NCI-H524 (cell line): ENCODE measurements around the gene MLX.
A peak's percentile ranks its signal among the peaks of the same experiment; 100 is the strongest.

Experiments
- DNase-seq, 2 experiments: peaks; one replicate each; lab custom pipeline; 2025; lab: John Stamatoyannopoulos, UW

The MLX gene

DNA sequence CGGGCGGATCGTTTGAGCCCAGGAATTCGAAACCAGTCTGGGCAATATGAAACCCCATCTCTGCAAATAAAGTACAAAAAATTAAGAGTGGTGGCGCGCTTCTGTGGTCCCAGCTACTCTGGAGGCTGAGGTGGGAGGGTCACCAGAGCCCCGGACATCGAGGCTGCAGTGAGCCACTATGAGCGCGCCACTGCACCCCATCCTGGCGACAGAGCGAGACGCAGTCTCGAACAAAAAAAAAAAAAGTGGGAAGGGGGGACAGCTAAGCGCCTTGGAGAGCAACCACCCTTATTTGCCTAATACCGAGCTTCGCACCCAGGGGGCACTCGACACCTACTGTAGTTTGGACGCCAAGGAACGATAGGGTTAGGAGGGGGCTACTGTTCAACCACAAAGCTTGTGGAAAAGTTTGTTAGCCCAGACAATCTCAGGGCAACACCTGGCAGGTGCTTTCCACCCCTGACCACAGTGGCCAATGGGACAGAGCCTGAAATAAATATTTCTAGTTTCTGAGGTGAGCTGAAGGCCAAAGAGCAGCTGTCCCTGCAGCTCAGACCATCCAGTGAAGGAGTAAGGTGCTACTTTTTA, 11.5 kb downstream of the MLX start:
- peak; percentile 76 to 92 for DNase-seq

DNA sequence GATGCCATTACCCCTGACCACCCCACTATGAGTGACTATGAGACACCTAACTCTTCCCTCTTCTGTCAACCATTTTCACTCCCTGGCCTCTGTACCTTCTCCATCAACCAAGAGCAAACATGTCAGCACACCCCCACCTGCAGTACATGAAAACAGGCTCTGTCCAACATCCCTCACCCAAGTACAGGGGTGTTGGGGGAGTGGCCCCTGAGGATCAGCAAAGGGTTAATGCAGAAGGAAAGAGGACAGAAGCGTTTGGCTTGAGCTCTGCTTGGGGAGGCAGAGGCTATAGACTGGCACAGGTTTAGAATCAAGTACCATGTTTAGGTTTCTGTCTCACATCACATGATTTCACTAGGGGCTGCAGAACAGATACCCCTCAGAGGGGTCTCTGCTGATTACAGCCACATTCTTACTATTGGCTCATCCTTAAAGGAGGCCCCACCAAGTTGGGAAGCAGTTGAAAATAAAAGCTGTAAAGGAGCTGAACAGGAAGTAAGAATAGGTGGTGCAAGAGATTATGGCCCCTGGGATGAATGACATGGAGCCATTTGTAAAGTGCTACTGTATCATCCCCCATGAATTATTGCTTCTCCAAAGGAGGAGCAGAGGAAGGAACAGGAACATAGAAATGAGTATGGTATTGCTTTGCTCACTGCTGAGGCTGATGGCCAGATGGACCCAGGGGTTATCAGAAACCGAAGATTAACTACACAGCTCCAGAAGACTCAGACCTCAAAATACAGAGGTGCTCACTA, 13.1 kb downstream of the MLX start:
- DNase-seq: no peak

DNA sequence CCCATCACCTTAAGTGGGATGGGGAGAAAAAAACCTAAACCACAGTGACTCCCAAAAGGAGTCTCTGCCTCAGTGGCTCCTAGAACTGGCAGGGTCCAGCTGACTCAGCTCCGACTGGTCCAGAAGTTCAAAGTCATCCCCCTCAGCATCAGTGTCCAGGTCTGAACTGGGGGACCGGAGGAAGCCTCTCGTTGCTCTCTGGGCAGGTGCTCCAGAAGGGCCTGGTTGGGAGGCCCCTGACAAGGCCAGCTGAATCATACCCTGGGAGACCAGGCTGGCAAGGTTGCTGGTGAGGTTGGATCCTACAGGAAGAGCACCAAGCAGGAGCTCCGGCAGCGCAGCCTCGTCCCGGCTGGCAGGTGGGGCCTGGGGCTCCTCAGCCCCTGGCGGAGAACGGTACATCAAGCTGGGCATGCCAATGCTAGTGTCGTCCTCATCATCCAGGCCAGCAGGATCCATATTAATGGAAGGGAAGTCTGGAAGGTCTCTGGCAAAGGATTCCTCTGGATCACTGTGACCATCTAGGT, 14.9 kb downstream of the MLX start:
- no peak for DNase-seq

DNA sequence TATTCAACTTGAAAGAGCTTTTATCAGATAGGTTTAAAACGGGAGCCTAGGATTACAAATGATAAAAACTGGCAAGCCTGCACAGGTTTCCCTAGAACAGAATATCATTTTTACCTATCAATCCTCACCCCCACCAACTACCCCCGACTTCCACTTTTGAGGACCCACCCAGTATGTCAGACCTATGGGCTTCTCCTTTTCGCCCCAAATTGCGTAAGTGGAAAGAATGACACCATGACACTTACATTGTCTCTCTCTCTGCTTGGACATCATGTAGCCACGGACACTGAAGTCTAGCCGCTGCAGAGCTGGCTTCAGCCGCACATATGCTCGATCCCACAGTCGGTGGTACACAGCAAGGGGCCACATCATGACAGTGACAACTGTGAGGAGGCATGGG, 18.0 kb downstream of the MLX start:
- no peak for DNase-seq

DNA sequence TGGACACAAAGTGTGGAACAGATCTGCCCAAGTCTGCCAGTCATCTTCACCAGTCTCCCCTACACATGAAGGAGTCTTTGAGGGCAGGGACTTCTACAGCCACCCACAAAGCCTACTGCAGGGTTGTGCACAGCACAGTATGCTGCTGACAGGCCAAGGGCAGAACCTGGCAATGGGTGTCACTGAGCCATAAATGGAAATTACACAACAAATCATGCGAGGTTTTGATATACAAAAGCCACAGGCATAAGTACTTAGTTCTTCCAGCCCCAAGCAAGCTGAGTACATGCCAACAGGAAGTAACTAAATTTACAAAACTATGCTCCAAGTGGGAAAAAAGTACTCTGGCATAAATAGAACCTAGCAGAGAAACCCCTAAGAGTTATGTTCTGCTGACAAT, 18.5 kb downstream of the MLX start:
- no peak for DNase-seq

DNA sequence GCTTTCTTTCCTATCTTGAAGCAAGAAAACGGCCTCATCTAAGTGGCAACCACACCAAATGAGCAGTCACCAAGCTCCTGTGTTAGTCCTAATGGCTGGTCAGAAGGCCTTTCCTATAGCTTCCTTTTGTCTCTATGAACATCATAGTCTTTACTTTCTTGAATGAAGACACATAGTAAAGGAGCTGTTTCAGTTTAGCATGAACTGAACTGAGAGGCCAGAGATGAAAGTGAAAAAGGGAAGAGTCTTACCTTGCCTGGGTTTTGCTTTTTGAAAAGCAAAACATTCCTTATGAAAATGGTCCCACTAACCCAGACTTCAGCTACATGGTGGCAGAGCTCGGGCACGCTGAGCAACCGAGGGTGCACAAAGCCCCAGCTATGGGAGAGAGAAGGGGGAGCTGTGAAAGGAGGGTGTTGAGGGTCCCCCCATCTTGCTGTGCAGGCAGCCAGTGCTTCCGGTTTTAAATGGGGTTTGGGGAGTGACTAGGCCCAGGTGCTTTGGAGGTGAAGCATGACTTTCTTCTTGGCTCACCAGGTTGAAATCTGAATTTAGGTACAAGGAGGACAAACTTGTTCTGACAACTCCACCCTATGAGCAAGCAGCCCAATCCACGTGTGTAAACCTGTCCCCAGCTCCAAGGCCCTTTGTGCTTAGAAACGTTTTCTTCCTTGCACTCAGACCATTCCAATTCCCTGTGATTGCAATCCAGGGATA, 19.8 kb downstream of the MLX start:
- no peak for DNase-seq

DNA sequence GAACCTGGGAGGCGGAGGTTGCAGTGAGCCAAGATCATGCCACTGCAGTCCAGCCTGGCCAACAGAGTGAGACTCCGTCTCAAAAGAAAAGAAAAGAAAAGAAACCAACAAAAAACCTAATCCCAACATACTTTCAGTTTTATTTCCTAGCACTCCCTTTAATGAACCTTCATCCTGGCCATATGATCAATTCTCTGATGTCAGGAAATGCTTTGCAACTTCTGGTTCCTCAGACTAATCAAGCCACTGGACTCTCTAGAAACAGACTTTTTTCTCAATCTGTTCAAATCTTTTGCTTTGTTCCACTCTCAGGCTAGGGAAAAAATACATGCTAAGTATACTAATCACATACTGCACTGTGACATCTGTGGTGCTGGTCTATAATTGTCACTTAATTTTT, 24.0 kb downstream of the MLX start:
- no peak for DNase-seq

DNA sequence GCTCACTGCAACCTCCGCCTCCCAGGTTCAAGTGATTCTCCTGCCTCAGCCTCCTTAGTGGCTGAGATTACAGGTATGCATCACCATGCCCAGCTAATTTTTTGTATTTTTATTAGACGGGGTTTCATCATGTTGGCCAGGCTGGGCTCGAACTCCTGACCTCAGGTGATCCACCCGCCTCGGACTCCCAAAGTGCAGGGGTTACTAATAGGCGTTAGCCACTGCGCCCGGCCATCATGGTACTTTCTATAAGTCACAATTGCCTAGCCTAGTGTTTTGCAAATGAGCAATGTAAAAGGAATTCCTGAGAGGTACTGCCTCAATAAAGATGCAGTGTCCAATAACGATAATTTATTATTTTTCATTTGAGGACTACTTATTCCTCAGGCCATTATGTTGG, 24.5 kb downstream of the MLX start:
- DNase-seq: no peak

DNA sequence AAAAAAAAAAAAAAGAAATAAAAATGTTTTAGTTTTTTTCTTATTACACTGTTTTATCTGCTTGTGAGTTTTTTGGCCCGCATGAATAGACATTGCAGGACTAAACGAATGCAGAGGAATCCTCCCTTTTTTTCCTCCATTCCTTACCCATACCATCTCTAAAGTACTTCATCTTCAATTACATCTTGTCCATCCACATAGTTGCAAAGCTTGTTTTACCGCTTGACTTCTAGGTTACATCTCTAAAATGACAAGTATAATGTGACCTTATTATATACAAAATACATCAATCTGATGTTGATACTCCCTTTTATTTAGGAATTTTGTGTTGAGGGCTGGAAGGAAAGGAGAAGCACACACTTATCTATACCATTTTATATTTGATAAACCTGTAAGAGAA, 29.5 kb downstream of the MLX start:
- no peak for DNase-seq

DNA sequence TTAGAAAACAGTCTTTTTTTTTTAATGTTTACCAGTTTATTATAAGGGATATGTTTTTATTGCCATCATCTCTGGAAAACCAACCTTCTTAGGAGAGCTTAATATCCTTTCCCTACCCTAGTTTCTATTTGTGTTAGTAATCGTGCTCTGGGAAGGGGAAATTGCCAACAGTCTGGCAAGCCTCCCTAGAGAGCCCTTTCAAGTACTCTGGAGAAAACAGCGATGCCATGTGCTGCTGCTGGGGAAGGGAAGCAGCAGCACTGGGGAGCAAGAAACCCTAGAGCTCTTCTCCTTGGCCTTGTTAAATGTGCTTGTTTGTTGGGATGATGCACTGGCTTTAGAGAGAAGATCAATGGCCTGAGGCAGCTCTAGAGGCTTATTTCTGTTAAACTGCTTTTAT, 32.0 kb downstream of the MLX start:
- DNase-seq: peak; percentile 49 to 84

DNA sequence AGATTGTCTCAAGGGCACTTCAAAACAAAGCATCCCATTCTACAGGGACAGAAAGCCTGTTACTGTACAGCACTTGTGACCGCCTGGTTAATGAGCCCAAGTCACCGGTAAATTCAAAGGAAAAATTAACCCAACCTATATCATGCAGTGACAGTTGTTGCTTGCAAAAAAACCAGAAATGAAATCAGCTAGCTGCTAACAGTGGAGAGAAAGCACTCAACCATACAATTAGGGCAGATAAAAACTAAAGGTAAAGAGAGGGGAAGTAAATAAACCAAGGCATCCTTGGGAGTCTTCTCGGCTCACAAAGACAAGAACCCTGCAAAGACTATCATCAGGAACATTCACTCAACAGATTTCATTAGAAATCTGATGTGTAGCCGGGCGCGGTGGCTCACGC, 36.4 kb downstream of the MLX start:
- DNase-seq: peak; percentile 19 to 54

DNA sequence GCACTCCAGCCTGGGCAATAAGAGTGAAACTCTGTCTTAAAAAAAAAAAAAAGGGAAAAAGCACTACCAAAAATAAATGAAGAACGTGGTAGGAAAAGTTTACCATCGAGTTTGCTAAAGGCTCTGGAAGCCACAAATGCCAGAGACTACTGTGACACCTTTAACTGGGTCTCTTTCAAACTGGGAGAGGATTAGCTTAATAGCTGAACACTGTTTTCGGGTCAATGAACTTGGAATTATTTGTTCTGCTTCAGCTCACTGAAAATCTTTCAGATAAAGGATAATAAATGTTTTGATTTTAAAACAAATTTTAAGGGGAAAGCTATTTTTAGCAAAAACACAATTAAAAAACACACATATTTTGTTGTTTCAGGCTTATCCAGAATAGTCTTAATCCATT, 40.9 kb downstream of the MLX start:
- no peak for DNase-seq

DNA sequence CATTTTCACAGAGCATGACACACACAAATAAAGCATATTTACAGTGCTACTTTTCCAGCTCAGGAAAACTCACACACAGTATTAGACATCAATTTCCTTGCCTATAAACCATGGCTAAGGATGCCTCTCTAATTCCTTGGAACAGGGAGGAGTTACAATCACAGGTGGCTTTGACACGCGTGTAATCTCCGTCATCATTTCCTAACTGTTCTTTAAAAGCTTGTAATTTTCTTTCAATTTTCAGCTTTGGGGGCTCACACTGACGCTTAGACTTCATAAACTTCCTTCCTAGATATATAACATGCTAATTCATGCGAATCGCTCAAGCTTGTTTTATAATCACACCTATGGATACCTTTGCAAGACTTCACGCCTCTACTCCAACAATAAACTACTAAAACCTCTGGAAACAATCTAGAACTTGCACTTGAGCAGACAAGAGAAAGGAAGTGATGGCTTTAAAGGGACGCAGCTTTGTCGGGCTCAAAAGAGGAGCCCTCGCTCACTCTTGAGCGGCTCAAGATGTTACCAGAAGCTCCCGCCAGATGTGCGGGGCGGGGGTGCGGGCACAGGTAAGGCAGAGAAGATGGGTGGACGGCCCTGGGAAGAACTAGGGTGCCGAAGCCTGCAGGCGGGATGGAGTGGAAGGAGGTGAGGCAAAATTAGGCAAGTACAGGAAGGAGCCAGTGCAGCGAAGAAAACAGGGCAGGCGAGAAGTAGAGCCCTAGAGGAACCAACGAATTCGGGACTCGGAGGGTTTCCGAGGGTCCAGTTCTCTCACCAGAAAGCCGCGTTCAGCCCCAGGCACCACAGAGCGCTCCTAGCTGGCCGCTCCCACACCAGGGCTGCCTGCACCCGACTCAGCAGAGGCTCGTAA, 41.6 kb downstream of the MLX start:
- peak; percentile 55 to 72 for DNase-seq

DNA sequence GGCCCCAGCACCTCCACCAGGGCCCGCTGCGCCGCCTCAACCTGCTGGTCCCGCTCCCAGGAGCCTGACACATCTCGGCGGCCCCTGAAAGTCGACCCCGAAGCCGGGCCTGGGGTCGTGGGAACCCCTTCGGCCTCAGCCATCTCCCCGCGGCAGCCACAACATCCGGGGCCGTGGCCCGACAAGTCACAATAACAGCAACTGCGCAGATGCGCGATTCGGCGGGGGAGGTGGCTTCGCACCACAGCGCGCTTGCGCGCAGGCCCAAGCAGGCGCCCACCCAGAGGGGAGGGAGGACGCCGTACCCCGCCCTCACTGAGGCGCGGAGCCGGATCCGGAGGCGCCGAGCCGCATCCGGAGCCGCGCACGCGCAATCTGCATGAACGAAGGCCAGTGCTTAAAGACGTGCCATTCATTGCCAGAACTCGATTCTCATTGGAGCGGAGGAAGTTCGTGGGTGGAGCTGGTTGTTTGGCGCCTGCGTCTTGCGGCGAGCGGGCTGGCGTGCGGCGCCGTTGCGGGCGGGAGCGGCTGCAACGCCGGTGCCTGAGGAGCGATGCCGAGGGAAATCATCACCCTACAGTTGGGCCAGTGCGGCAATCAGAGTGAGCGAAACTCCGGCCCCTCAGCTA, 42.4 kb downstream of the MLX start, which contains the start of the genes RETREG3 and TUBG1:
Gene RETREG3, minus strand, starts transcription at position 193 of the 632 bp plus-strand sequence. Its CDS starts 50 bp downstream, at position 143.
Gene TUBG1, plus strand, starts transcription at position 502 of the 632 bp plus-strand sequence. Its CDS starts 55 bp downstream, at position 557.
- peak; percentile 99 to 100 for DNase-seq

DNA sequence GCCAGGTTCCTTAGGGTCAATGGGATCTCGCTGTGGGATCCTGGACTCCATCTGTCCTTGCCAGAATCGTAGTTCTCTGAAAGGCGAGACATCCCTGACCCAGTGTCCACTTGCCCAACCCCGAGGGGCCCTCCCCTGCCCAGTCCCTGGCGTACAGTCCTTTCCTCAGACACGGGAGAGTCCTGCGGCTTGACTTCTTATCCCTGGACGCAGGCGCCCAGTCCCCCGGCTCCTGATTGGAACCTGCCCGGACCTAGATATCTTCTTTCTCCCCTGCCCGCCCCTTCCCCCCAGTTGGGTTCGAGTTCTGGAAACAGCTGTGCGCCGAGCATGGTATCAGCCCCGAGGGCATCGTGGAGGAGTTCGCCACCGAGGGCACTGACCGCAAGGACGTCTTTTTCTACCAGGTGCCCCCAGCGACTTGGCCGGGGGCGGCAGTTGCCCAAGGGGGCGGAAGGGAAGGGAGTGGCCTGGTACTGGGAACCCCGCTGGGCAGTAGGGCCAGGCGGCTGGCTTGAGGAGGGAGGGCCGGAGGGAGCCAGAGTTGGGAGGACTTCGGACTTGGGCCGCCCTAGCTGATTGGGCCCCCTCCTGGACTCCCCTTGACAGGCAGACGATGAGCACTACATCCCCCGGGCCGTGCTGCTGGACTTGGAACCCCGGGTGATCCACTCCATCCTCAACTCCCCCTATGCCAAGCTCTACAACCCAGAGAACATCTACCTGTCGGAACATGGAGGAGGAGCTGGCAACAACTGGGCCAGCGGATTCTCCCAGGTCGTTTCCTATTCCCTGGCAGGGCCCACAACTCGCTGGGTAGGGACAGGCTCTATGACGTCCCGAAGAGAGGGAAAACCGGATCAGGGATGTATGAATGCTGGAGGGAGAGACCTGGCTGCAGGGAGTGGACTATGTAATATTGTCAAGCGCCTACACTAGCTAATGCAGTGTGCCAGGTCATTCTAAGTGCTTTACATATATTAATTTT, 43.2 kb downstream of the MLX start:
- DNase-seq: peak in 1 of 2 experiments; percentile 62

DNA sequence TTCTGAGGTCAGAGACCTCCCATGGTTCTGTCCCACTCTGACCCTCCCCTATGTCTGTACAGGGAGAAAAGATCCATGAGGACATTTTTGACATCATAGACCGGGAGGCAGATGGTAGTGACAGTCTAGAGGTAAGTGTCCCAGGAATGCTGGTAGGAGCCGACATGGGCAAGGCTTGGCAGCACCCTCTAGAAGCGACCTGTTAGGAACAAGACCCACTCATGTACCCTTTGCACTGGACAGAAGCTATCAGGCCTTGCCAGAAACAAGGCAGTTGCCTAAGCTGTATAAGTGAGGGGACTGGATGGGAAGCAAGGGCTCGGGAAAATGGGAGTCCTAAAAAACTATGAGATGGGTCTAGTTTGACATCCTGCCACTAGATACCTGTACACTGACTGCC, 45.1 kb downstream of the MLX start:
- no peak for DNase-seq

DNA sequence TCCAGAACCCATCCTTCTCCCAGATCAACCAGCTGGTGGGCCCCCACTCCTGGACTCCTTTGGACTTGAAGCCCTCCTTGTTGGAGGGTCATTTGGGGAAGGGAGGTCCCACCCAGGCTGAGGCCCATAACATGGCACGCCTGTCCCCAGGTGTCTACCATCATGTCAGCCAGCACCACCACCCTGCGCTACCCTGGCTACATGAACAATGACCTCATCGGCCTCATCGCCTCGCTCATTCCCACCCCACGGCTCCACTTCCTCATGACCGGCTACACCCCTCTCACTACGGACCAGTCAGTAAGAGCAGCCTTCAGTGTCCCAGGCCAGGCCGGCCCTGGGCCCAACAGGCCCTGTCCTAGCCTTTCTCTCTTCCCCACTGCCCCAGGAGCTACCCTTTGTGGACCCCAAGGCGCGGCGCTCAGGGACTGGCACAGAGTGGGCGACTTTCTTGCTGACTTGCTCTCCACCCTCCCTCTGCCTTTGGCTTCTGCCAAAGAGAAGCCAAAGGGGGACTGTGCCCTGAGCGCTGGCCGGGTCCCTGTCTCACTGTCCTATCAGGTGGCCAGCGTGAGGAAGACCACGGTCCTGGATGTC, 46.9 kb downstream of the MLX start:
- DNase-seq: no peak

DNA sequence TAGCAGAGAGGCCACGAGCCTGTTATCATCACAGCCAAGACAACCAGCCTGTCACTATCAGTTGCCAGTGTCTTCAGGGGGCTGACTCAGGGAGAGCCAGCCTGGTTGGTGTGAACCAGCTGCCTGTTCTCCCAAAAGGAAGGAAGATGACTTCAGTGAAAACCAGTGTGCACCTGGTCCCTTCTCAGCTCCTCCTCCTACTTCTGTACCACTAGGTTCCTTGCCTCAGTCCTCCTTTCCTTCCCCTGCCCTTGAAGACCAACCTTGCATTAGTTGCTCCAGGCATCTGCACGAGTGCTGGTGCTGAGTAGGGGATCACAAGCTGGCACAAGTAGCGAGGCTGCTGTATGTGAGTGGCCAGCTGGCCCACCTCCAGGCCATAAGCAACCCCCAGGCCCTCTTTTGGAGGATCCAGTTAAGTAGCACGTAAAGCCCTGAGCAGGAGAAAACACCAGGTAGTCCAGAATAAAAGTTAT, 51.1 kb downstream of the MLX start:
- peak; percentile 23 to 49 for DNase-seq

DNA sequence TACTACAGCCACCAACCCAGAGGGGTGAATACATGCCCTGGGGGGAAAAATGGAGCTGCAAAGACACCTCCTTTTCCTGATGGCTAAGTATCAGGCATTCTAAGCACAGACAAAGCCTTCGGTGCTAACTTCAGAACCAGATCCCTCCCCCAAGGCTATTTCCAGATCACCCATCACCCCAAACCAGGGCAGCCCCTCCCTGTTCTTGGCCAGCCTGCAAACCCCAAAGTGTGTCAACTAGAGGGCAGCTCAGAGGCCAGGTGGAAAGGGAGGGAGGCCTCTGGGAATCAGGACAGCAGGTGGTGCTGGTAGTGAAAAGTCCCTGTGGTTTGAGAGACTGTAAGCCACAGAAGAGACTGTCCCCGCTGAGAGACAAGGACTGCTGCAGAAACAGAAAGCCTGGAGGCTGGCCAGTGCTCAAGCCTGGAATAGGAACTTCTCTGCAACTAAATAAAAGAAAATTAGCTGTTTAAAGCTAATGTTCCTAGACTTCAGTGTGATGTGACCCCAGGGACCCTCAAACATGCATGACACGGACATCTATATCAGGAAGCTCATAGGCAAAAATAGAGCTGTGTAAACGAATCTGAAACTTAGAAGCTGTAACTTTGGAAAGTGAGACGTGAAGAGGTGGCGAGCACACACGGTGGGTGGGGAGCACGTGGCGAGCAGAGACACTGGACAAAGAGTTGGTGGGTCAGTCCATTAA, 51.7 kb downstream of the MLX start:
- DNase-seq: peak; percentile 40 to 76
